Vagina (tissue), 2 donors: ENCODE measurements around the gene RHOT1. TPM values are rescaled to one million over a fixed set of nuclear protein-coding genes. Genes with fewer than 3 reads are reported as not detected.
A peak's percentile ranks its signal among the peaks of the same experiment; 100 is the strongest.
"Not testable (repeated sequence)": the region's sequence is repeated elsewhere in the genome, so short reads cannot be mapped to it uniquely, and the experiment has no call there.

ENCODE experiments used
- DNase-seq, 2 donors: peaks; one replicate each; pipeline ENCODE4 v3.0.0-alpha.2; 2017; ENCODE audit errors: extremely low spot score in 2 of 2
- H3K27ac ChIP-seq: fragments of 200-600 bp; sonication (generic); one replicate; pipeline ENCODE4 v1.5.1; 2019
- H3K27me3 ChIP-seq: fragments of 200-600 bp; sonication (generic); one replicate; pipeline ENCODE4 v1.5.1; 2019
- H3K36me3 ChIP-seq, 2 donors: fragments of 200-600 bp; sonication (generic); one replicate each; pipeline ENCODE4 v1.5.1; 2017 to 2019
- H3K4me1 ChIP-seq: fragments of 200-600 bp; sonication (generic); one replicate; pipeline ENCODE4 v1.5.1; 2019
- H3K4me3 ChIP-seq, 2 donors: fragments of 200-600 bp; sonication (generic); 1 replicate in 1 of 2; 2 replicates in 1 of 2; pipeline ENCODE4 v1.5.1; 2016 to 2019
- H3K9me3 ChIP-seq: fragments of 200-600 bp; sonication (generic); one replicate; pipeline ENCODE4 v1.5.1; 2019
- CTCF ChIP-seq, 3 experiments: fragments of 450-650 bp in 2 of 3; fragments of 200-600 bp in 1 of 3; sonication (generic) in 1 of 3; IDR thresholded peaks; one replicate each; pipeline ENCODE4 v1.5.1; 2017 to 2019; ENCODE audit warnings: antibody characterized with exemption in 3 of 3, mild to moderate bottlenecking in 2 of 3, moderate library complexity in 2 of 3
- POLR2A ChIP-seq, 2 donors: fragments of 450-650 bp; IDR thresholded peaks; one replicate each; pipeline ENCODE4 v1.6.1; 2017; ENCODE audit warnings: antibody characterized with exemption in 2 of 2, mild to moderate bottlenecking in 2 of 2, moderate library complexity in 2 of 2
- POLR2AphosphoS5 ChIP-seq, 2 donors: sonication (generic); formaldehyde crosslinking; IDR thresholded peaks; one replicate each; pipeline ENCODE4 v1.9.0; 2017; ENCODE audit warnings: antibody characterized with exemption in 2 of 2, mild to moderate bottlenecking in 2 of 2, low read depth in 1 of 2; ENCODE audit not compliant: insufficient read depth in 1 of 2
- intact Hi-C: fragments of 100-400 bp; cut with DNase I; formaldehyde crosslinking; loops from one replicate; pipeline ENCODE4 v1.15.1; 2023
- total RNA-seq: library from RNA; depleted of rRNA; stranded (reverse); fragments of >200 nt; gene quantifications from one replicate; pipeline ENCODE4 v1.2.3, GENCODE V29; 2016

RHOT1 gene
- total RNA-seq, 1 donor from 2014 or later: 46.2 TPM

DNA sequence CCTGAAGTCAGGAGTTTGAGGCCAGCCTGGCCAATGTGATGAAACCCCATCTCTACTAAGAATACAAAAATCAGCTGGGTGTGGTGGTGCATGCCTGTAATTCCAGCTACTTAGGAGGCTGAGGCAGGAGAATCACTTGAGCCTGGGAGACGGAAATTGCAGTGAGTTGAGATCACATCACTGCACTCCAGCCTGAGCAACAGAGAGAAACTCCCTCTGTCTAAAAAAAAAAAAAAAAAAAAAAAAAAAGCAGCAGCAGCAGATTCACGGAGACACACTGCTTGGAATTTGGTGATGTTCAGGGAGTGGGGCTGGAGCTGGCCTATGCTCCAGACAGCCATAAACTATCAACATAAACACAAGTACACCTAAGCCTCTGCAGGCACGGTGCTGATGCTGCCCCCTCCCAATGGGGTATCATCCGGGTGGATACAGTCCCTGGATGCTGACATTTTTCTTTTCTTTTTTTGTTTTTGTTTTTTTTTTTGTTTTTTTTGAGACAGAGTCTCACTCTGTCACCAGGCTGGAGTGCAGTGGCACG, 39.6 kb upstream of the RHOT1 start:
- no peaks in the 10 kb centered on the region for H3K4me1 ChIP-seq
- peak; percentile 7 to 32 for DNase-seq
- TF ChIP-seq CTCF (IDR thresholded peaks at IDR 0.05) (no peak), POLR2A (IDR thresholded peaks at IDR 0.05) (no peak), POLR2AphosphoS5 (IDR thresholded peaks at IDR 0.05; ENCODE audit: insufficient read depth in 1 of 2, low read depth in 1 of 2) (no peak)
- H3K36me3 ChIP-seq: no peaks in the 10 kb centered on the region
- no peak overlapping the region for H3K4me3 ChIP-seq
- intact Hi-C loops: no loop called here
- no peak overlapping the region for H3K27ac ChIP-seq
- no peaks in the 10 kb centered on the region for H3K27me3 ChIP-seq
- no peaks in the 10 kb centered on the region for H3K9me3 ChIP-seq

DNA sequence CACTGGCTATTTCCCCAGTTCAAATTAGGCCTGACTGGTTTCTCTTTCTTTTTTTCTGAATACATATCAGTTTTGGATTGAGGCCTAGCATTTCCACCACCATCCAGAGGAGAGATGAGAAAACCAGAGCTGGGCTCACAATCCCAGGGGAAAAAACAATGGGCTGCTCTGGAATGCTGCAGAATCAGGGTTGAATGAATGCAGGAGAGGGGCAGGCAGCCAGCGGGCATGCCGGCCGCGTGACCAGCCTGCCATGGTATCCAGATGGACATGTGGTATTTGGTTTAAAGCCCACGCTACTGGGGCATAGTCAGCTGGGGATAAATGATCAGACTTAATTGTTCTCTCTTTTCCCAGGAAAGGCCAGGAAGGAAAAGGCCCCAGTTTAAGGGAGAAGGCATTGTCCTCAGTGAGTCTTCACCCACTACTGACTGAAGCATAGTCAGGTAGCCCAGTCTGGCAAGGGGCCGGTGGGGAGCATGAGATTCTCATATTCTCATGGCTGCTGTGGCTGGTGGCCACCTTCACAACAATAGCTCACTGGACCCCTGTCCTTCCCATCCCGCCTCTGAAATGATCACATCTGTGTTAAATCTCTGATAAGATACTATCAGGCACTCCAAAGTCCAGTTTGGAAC, 38.7 kb upstream of the RHOT1 start:
- no peaks in the 10 kb centered on the region for H3K9me3 ChIP-seq
- no peaks in the 10 kb centered on the region for H3K27me3 ChIP-seq
- intact Hi-C loops: no loop called here
- H3K27ac ChIP-seq: no peak overlapping the region
- H3K36me3 ChIP-seq: no peaks in the 10 kb centered on the region
- H3K4me3 ChIP-seq: no peak overlapping the region
- TF ChIP-seq POLR2A (IDR thresholded peaks at IDR 0.05) (no peak), CTCF (IDR thresholded peaks at IDR 0.05) (no peak), POLR2AphosphoS5 (IDR thresholded peaks at IDR 0.05; ENCODE audit: insufficient read depth in 1 of 2, low read depth in 1 of 2) (no peak)
- DNase-seq: peak in 1 of 2 donors; percentile 22
- H3K4me1 ChIP-seq: no peaks in the 10 kb centered on the region

GRCh38 chr17:32104158-32104557, 38.1 kb upstream of the RHOT1 start:
- TF ChIP-seq POLR2A (IDR thresholded peaks at IDR 0.05) (no peak), CTCF (IDR thresholded peaks at IDR 0.05) (no peak), POLR2AphosphoS5 (IDR thresholded peaks at IDR 0.05; ENCODE audit: insufficient read depth in 1 of 2, low read depth in 1 of 2) (no peak)
- intact Hi-C loops: no loop called here
- H3K9me3 ChIP-seq: no peaks in the 10 kb centered on the region

DNA sequence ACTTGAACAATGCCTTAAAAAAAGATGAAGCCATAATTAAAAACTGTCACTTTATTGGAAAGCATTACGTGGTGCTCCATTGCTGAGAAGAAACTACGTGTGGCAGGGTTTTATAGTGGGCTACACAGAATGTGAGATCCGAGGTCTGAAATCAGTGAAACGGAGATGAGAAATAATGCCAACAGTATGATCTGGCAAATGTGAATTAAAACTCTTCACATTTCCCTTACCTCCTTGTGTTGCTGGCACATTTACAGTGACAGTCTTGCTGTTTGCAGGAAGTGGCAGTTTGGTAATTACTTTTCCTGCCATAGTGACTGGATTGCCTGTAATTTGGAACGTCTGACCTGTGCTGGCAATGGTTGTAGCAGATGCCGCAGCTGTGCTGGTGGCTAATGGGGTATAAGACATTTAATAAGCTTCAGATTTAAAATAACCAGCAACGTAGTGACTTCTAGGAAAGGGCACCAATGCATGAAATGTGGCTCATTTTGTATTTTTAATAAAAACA, 35.8 kb upstream of the RHOT1 start:
- intact Hi-C loops, H3K9me3 ChIP-seq, DNase-seq, H3K4me1 ChIP-seq, H3K4me3 ChIP-seq, H3K36me3 ChIP-seq, H3K27ac ChIP-seq, H3K27me3 ChIP-seq: not testable (repeated sequence)

More at GRCh38 chr17:32104158-32104557, 38.1 kb upstream of the RHOT1 start:
- Histone ChIP-seq H3K27me3 (no peaks in the 10 kb centered on the region), H3K4me3 (no peak overlapping the region), H3K4me1 (no peaks in the 10 kb centered on the region), H3K36me3 (no peaks in the 10 kb centered on the region), H3K27ac (no peak overlapping the region)
- peak; percentile 19 to 40 for DNase-seq

- DNase-seq, H3K27ac ChIP-seq, intact Hi-C loops, H3K27me3 ChIP-seq, H3K4me3 ChIP-seq, H3K36me3 ChIP-seq, H3K9me3 ChIP-seq: not testable (repeated sequence)
- peaks cover 10% of the 10 kb centered on the region for H3K4me1 ChIP-seq
These were observed 35.1 kb upstream of the RHOT1 start for GRCh38 chr17:32107194-32107593.

GRCh38 chr17:32110596-32110995, 31.7 kb upstream of the RHOT1 start:
- Histone ChIP-seq H3K27me3 (no peaks in the 10 kb centered on the region), H3K27ac (no peak overlapping the region), H3K4me3 (no peak overlapping the region), H3K36me3 (no peaks in the 10 kb centered on the region), H3K9me3 (no peaks in the 10 kb centered on the region), H3K4me1 (peaks cover 10% of the 10 kb centered on the region)
- intact Hi-C loops: no loop called here
- peak; percentile 62 to 79 for DNase-seq
- no peak for TF ChIP-seq POLR2A (IDR thresholded peaks at IDR 0.05)
- TF ChIP-seq POLR2AphosphoS5 (IDR thresholded peaks at IDR 0.05; ENCODE audit: insufficient read depth in 1 of 2, low read depth in 1 of 2): no peak
